Effector memory CD4-positive, alpha-beta T cell (primary cell): Measurements from ENCODE around the gene SLC36A1.

ENCODE experiments used
- DNase-seq, 3 donors: peaks; one replicate each; pipeline ENCODE4 v3.0.0-alpha.2; 2020
- H3K27ac ChIP-seq: 2 replicates; pipeline ENCODE4 v1.7.0; 2013; ENCODE audit warnings: mild to moderate bottlenecking, low read length, moderate library complexity; ENCODE audit not compliant: insufficient read depth, poor library complexity, severe bottlenecking
- H3K27me3 ChIP-seq: replicated peaks from 2 replicates; pipeline ENCODE4 v1.7.0; 2013; ENCODE audit warnings: mild to moderate bottlenecking, low read length; ENCODE audit not compliant: insufficient read depth, control insufficient read depth, poor library complexity, severe bottlenecking
- H3K36me3 ChIP-seq: 2 replicates; pipeline ENCODE4 v1.7.0; 2013; ENCODE audit warnings: mild to moderate bottlenecking, low read length, moderate library complexity; ENCODE audit not compliant: control insufficient read depth, insufficient read depth
- H3K4me1 ChIP-seq: 2 replicates; pipeline ENCODE4 v1.7.0; 2013; ENCODE audit warnings: low read length, mild to moderate bottlenecking; ENCODE audit not compliant: control insufficient read depth, insufficient read depth, poor library complexity, severe bottlenecking
- H3K4me3 ChIP-seq: 2 replicates; pipeline ENCODE4 v1.7.0; 2013; ENCODE audit warnings: low read length, low read depth, mild to moderate bottlenecking; ENCODE audit not compliant: insufficient read depth, poor library complexity, severe bottlenecking
- H3K9me3 ChIP-seq: 2 replicates; pipeline ENCODE4 v1.7.0; 2013; ENCODE audit warnings: mild to moderate bottlenecking, low read length, moderate library complexity; ENCODE audit not compliant: control insufficient read depth

Gene SLC36A1

GRCh38 chr5:151451626-151452520, 4.5 kb downstream of the SLC36A1 start:
- Histone ChIP-seq H3K36me3 (no peaks in the 10 kb centered on the region), H3K9me3 (no peaks in the 10 kb centered on the region), H3K4me1 (peaks cover 3% of the 10 kb centered on the region), H3K27me3 (no peaks in the 10 kb centered on the region), H3K4me3 (no peak overlapping the region), H3K27ac (no peak overlapping the region)
- no peak for DNase-seq

- DNase-seq = no peak
- no peaks in the 10 kb centered on the region for H3K4me1 ChIP-seq
- no peaks in the 10 kb centered on the region for H3K36me3 ChIP-seq
- no peaks in the 10 kb centered on the region for H3K9me3 ChIP-seq
- no peak overlapping the region for H3K27ac ChIP-seq
- H3K27me3 ChIP-seq = no peaks in the 10 kb centered on the region
- no peak overlapping the region for H3K4me3 ChIP-seq
These were observed 6.8 kb downstream of the SLC36A1 start for GRCh38 chr5:151454166-151454565.

GRCh38 chr5:151454889-151455288, 7.5 kb downstream of the SLC36A1 start:
- H3K36me3 ChIP-seq = peaks cover 1% of the 10 kb centered on the region
- DNase-seq = no peak
- no peaks in the 10 kb centered on the region for H3K9me3 ChIP-seq
- no peak overlapping the region for H3K27ac ChIP-seq
- H3K4me1 ChIP-seq = no peaks in the 10 kb centered on the region
- no peak overlapping the region for H3K4me3 ChIP-seq
- H3K27me3 ChIP-seq = no peaks in the 10 kb centered on the region

GRCh38 chr5:151456321-151456940, 9.0 kb downstream of the SLC36A1 start:
- Histone ChIP-seq H3K27ac (no peak overlapping the region), H3K9me3 (no peaks in the 10 kb centered on the region), H3K27me3 (no peaks in the 10 kb centered on the region), H3K36me3 (peaks cover 7% of the 10 kb centered on the region), H3K4me1 (no peaks in the 10 kb centered on the region), H3K4me3 (no peak overlapping the region)
- no peak for DNase-seq

GRCh38 chr5:151458314-151458713, 10.9 kb downstream of the SLC36A1 start:
- Histone ChIP-seq H3K9me3 (no peaks in the 10 kb centered on the region), H3K27me3 (no peaks in the 10 kb centered on the region), H3K4me1 (no peaks in the 10 kb centered on the region), H3K4me3 (no peak overlapping the region), H3K27ac (no peak overlapping the region), H3K36me3 (peaks cover 7% of the 10 kb centered on the region)
- no peak for DNase-seq

- Histone ChIP-seq H3K9me3 (no peaks in the 10 kb centered on the region), H3K36me3 (peaks cover 16% of the 10 kb centered on the region), H3K4me3 (no peak overlapping the region), H3K27ac (no peak overlapping the region), H3K27me3 (no peaks in the 10 kb centered on the region), H3K4me1 (no peaks in the 10 kb centered on the region)
- DNase-seq = no peak
These were observed 12.4 kb downstream of the SLC36A1 start for GRCh38 chr5:151459680-151460324.

- H3K36me3 ChIP-seq = peaks cover 23% of the 10 kb centered on the region
- H3K4me3 ChIP-seq = no peak overlapping the region
- no peak for DNase-seq
These were observed 13.9 kb downstream of the SLC36A1 start for GRCh38 chr5:151461312-151461711.

GRCh38 chr5:151463137-151464029, 16.0 kb downstream of the SLC36A1 start:
- no peak overlapping the region for H3K4me3 ChIP-seq
- no peaks in the 10 kb centered on the region for H3K4me1 ChIP-seq
- H3K36me3 ChIP-seq = peaks cover 29% of the 10 kb centered on the region
- no peak overlapping the region for H3K27ac ChIP-seq
- DNase-seq = no peak
- no peaks in the 10 kb centered on the region for H3K27me3 ChIP-seq
- no peaks in the 10 kb centered on the region for H3K9me3 ChIP-seq

More at GRCh38 chr5:151461312-151461711, 13.9 kb downstream of the SLC36A1 start:
- Histone ChIP-seq H3K27ac (no peak overlapping the region), H3K9me3 (no peaks in the 10 kb centered on the region), H3K27me3 (no peaks in the 10 kb centered on the region), H3K4me1 (no peaks in the 10 kb centered on the region)

- no peak for DNase-seq
- Histone ChIP-seq H3K9me3 (no peaks in the 10 kb centered on the region), H3K27me3 (no peaks in the 10 kb centered on the region), H3K27ac (no peak overlapping the region), H3K4me1 (no peaks in the 10 kb centered on the region), H3K4me3 (no peak overlapping the region), H3K36me3 (peaks cover 29% of the 10 kb centered on the region)
These were observed 16.7 kb downstream of the SLC36A1 start for GRCh38 chr5:151464101-151464500.
